Measurements from ENCODE around the gene ARL16.

ARL16 gene

DNA sequence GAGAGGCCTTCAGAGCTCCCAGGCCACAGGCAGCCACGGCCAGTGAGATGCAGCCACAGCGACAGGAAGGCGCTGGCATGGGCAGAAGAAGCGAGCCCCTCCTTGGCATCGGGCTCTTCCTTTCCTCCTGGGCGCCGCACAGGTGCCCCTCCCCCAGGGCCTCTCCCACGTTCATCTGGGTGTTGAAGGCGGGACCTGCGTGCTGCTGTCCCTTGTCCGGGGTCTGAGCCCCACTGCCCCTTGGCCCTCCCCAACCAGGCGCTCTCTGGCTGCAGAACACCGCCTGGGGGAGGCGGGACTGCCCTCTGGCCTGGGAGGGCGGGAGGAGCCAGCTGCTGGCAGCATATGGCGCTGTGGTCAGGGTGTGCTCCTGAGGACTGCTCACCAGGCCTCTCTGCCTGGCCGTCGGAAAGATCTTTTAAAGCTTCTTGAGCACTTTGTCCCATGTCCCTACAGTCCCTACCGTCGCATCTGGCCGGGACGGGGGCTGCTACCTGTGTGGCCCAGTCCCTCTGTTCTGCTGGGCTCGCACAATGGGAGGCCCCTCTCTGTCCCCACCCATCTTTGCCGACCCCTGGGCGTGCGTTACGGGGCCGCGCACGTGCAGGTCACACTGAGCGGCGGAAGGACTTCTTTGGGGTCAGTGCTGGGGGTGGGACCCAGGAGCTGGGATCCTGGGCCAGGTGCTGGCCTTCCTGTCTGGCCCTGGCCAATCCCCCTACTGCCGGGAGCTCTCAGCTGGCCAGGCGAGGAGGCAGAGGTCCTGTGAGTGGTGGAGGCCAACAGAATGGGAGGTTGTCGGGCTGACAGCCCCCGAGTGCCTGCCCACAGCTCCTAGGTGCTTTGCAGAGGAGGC, 30.2 kb upstream of the ARL16 start:
- Histone ChIP-seq H3K4me3 (ENCODE audit: low read depth, low read length) (peak overlapping the region; percentile 78), H3K27me3 (no peaks in the 10 kb centered on the region), H3K36me3 (peaks cover 16% of the 10 kb centered on the region), H3K4me1 (peaks cover 5% of the 10 kb centered on the region; the same call in 1 of the 2 replicates), H3K9me3 (no peaks in the 10 kb centered on the region)
- no peak for DNase-seq
- TF ChIP-seq, protein P1, sequence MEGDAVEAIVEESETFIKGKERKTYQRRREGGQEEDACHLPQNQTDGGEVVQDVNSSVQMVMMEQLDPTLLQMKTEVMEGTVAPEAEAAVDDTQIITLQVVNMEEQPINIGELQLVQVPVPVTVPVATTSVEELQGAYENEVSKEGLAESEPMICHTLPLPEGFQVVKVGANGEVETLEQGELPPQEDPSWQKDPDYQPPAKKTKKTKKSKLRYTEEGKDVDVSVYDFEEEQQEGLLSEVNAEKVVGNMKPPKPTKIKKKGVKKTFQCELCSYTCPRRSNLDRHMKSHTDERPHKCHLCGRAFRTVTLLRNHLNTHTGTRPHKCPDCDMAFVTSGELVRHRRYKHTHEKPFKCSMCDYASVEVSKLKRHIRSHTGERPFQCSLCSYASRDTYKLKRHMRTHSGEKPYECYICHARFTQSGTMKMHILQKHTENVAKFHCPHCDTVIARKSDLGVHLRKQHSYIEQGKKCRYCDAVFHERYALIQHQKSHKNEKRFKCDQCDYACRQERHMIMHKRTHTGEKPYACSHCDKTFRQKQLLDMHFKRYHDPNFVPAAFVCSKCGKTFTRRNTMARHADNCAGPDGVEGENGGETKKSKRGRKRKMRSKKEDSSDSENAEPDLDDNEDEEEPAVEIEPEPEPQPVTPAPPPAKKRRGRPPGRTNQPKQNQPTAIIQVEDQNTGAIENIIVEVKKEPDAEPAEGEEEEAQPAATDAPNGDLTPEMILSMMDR (IDR thresholded peaks at IDR 0.05; ENCODE audit: low read depth, low read length) = no peak

- Histone ChIP-seq H3K36me3 (peaks cover 19% of the 10 kb centered on the region), H3K9me3 (no peaks in the 10 kb centered on the region), H3K4me3 (ENCODE audit: low read depth, low read length) (peak overlapping the region; percentile 78), H3K27me3 (no peaks in the 10 kb centered on the region), H3K4me1 (peaks cover 5% of the 10 kb centered on the region; the same call in 1 of the 2 replicates)
- TF ChIP-seq, protein P1 (IDR thresholded peaks at IDR 0.05; ENCODE audit: low read depth, low read length) = no peak
- no peak for DNase-seq
These were observed 29.5 kb upstream of the ARL16 start for GRCh38 chr17:81713004-81713555.

DNA sequence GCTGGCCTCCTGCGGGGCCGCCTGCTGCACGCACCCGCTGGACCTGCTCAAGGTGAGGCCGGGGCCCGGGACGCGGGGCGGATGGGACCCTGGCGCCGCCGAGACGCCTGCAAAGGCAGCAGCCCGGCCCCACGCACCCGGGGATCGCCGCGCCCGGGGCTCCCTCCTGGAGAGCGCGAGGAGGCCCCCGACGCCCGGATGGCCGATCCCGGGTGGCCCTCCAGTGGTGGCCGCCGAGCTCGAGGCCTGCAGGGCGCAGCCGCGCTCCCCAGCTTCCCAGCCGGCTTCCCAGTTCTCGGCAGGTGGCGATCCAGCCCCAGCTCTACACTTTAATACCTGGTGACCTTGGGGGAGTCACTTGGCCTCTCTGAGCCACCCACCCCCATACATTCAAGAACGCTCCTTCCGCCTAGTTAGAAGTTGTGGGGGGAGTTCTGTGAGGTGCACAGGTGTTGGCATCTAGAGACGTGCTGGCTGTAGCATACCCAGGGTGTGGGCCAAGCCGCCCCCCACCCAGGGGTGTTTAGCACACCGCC, 28.9 kb upstream of the ARL16 start:
- DNase-seq = peak; percentile 62
- H3K4me3 ChIP-seq (ENCODE audit: low read depth, low read length) = peak overlapping the region; percentile 78
- H3K4me1 ChIP-seq = peaks cover 5% of the 10 kb centered on the region; the same call in 1 of the 2 replicates
- no peaks in the 10 kb centered on the region for H3K27me3 ChIP-seq
- no peaks in the 10 kb centered on the region for H3K9me3 ChIP-seq
- peaks cover 21% of the 10 kb centered on the region for H3K36me3 ChIP-seq
- TF ChIP-seq, protein P1 (IDR thresholded peaks at IDR 0.05; ENCODE audit: low read depth, low read length) = no peak

GRCh38 chr17:81711814-81712467, 28.3 kb upstream of the ARL16 start, which contains the start of gene SLC25A10:
SLC25A10 (plus strand) TSS chr17:81712284; CDS start chr17:81712427, 143 bp downstream.
- Histone ChIP-seq H3K9me3 (no peaks in the 10 kb centered on the region), H3K36me3 (peaks cover 27% of the 10 kb centered on the region), H3K27me3 (no peaks in the 10 kb centered on the region), H3K4me1 (peaks cover 5% of the 10 kb centered on the region; the same call in 1 of the 2 replicates), H3K4me3 (ENCODE audit: low read depth, low read length) (peak within 1 kb of the TSS; percentile 78)
- peak; percentile 85 for DNase-seq
- TF ChIP-seq, protein P1 (IDR thresholded peaks at IDR 0.05; ENCODE audit: low read depth, low read length) = no peak

GRCh38 chr17:81710514-81711308, 27.1 kb upstream of the ARL16 start:
- Histone ChIP-seq H3K27me3 (no peaks in the 10 kb centered on the region), H3K9me3 (no peaks in the 10 kb centered on the region), H3K36me3 (peaks cover 39% of the 10 kb centered on the region), H3K4me3 (ENCODE audit: low read depth, low read length) (peak overlapping the region; percentile 45), H3K4me1 (peaks cover 5% of the 10 kb centered on the region; the same call in 1 of the 2 replicates)
- TF ChIP-seq, protein P1 (IDR thresholded peaks at IDR 0.05; ENCODE audit: low read depth, low read length) = no peak
- no peak for DNase-seq
